LNCAP (cell line): ENCODE measurements around the gene TP73.

ENCODE experiments used
- CTCF ChIP-seq: fragments of 450-650 bp; IDR thresholded peaks from 2 replicates; pipeline ENCODE4 v1.5.1; 2017; ENCODE audit warnings: mild to moderate bottlenecking

Gene TP73

GRCh38 chr1:3614755-3615742 lies 37.3 kb upstream of the TP73 start:
- peak; percentile 82 for TF ChIP-seq CTCF

- no peak for TF ChIP-seq CTCF
These were observed 35.5 kb upstream of the TP73 start for GRCh38 chr1:3616861-3617260.

GRCh38 chr1:3617806-3618345 lies 34.4 kb upstream of the TP73 start:
- TF ChIP-seq CTCF = no peak

- no peak for TF ChIP-seq CTCF
These were observed 33.8 kb upstream of the TP73 start for GRCh38 chr1:3618531-3618880.

- peak; percentile 90 for TF ChIP-seq CTCF
These were observed 33.2 kb upstream of the TP73 start for GRCh38 chr1:3618881-3619671.

GRCh38 chr1:3620708-3621107 lies 31.6 kb upstream of the TP73 start:
- TF ChIP-seq CTCF = no peak

- peak; percentile 56 for TF ChIP-seq CTCF
These were observed 31.1 kb upstream of the TP73 start for GRCh38 chr1:3621151-3621671.
